Measurements from ENCODE around the gene NYAP1. TPM values are rescaled to one million over a fixed set of nuclear protein-coding genes. Genes with fewer than 3 reads are reported as not detected.

NYAP1 gene
- total RNA-seq, 3 donors from 2014 or later: 0.23 to 2.8 (median 0.46) TPM

GRCh38 chr7:100472121-100472851 is 11.4 kb upstream of the NYAP1 start:
- intact Hi-C loops (cut with DNase I, micrococcal nuclease): loop anchor here (5.0 to 10.0 kb wide), 3 partner anchors 83 to 220 kb away; partner anchors contain the start of gene GIGYF1 (in 1 of the 2)
- ATAC-seq (peak; percentile 10), DNase-seq (no peak)
- peaks cover 3% of the 10 kb centered on the region for H3K36me3 ChIP-seq (ENCODE audit: low read depth)
- H3K4me1 ChIP-seq (ENCODE audit: low read depth): peaks cover 36% of the 10 kb centered on the region
- no peak overlapping the region for H3K4me3 ChIP-seq
- no peaks in the 10 kb centered on the region for H3K9me3 ChIP-seq
- TF ChIP-seq, protein P1, sequence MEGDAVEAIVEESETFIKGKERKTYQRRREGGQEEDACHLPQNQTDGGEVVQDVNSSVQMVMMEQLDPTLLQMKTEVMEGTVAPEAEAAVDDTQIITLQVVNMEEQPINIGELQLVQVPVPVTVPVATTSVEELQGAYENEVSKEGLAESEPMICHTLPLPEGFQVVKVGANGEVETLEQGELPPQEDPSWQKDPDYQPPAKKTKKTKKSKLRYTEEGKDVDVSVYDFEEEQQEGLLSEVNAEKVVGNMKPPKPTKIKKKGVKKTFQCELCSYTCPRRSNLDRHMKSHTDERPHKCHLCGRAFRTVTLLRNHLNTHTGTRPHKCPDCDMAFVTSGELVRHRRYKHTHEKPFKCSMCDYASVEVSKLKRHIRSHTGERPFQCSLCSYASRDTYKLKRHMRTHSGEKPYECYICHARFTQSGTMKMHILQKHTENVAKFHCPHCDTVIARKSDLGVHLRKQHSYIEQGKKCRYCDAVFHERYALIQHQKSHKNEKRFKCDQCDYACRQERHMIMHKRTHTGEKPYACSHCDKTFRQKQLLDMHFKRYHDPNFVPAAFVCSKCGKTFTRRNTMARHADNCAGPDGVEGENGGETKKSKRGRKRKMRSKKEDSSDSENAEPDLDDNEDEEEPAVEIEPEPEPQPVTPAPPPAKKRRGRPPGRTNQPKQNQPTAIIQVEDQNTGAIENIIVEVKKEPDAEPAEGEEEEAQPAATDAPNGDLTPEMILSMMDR (IDR thresholded peaks at IDR 0.05): no peak

DNA sequence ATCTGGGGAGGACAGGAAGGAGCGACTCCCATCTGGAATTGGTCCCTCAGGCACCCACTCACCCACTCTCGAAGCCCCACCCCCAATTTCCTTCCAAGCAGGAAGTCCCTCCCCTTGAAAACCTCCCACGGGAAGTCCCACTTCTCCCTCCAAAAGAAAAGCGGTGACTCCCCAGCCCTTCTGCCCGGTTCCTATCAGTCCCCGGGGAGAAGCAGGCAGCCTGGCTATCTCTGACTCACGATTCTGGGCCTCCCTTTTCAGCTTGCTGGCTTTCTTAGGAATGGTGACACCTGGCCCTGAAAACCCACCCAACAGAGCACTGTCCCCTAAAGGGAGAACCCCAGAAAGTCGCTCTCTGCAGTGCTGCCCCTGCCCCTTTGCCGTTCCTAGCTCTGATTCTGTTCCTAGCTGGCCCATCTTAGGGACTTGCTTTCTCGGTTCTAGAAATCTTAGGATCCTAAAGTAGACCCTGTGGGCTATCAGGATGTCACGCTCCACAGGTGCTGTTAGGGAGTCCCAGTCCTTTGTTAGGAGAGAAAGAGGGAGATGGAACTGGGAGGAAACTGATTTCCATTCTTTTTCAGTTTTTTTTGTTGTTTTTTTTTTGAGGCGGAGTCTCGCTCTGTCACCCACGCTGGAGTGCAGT is 10.8 kb upstream of the NYAP1 start:
- DNase-seq (no peak), ATAC-seq (no peak)
- intact Hi-C loops (cut with DNase I, micrococcal nuclease): loop anchor here (5.0 to 10.0 kb wide), 3 partner anchors 82 to 219 kb away; partner anchors contain the start of gene GIGYF1 (in 1 of the 2)
- TF ChIP-seq, protein P1 (IDR thresholded peaks at IDR 0.05): no peak
- Histone ChIP-seq H3K9me3 (no peaks in the 10 kb centered on the region), H3K36me3 (ENCODE audit: low read depth) (peaks cover 3% of the 10 kb centered on the region), H3K4me1 (ENCODE audit: low read depth) (peaks cover 41% of the 10 kb centered on the region), H3K4me3 (no peak overlapping the region)

DNA sequence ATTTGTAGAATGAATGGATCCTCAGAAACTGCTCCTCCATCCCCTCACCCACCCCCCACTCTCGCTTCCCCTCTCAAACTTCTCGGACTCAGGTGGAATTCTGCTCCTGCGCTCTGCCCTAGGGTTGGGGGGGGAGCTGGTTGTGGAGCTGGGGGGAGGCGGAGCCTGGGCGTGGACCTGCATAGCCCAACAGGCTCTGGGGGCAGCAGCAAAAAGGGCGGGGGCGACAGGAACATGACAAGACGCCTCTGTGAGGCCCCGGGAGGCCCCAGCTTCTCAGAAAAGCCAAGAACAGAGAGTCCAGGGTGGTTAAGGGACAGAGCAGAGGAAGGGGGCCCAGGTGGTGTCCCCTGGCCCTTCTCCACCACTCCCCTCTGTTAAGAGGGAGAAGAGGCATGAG is 8.2 kb upstream of the NYAP1 start:
- intact Hi-C loops (cut with DNase I, micrococcal nuclease): loop anchor here (10.0 kb wide), 2 partner anchors 79 to 209 kb away; no protein-coding TSS in a partner anchor
- Histone ChIP-seq H3K9me3 (no peaks in the 10 kb centered on the region), H3K4me3 (no peak overlapping the region), H3K36me3 (ENCODE audit: low read depth) (peaks cover 3% of the 10 kb centered on the region), H3K4me1 (ENCODE audit: low read depth) (peaks cover 41% of the 10 kb centered on the region)
- no peak for ATAC-seq
- DNase-seq: peak in 1 of 3 donors; percentile 58
- TF ChIP-seq, protein P1 (IDR thresholded peaks at IDR 0.05): no peak

- Histone ChIP-seq H3K36me3 (ENCODE audit: low read depth) (peaks cover 3% of the 10 kb centered on the region), H3K4me3 (no peak overlapping the region), H3K9me3 (no peaks in the 10 kb centered on the region), H3K4me1 (ENCODE audit: low read depth) (peaks cover 41% of the 10 kb centered on the region)
- intact Hi-C loops (cut with DNase I, micrococcal nuclease): loop anchor here (10.0 kb wide), 2 partner anchors 79 to 209 kb away; no protein-coding TSS in a partner anchor
- TF ChIP-seq, protein P1 (IDR thresholded peaks at IDR 0.05): no peak
- no peak for DNase-seq
- ATAC-seq: no peak
Observed at GRCh38 chr7:100476101-100476780, 7.5 kb upstream of the NYAP1 start.
